Measurements from ENCODE around the gene GNPTAB. TPM values are rescaled to one million over a fixed set of nuclear protein-coding genes. Genes with fewer than 3 reads are reported as not detected.

The GNPTAB gene
- total and polyA plus RNA-seq, 5 experiments from 2014 or later, result 25.9 to 64.2 (median 43.5) TPM

DNA sequence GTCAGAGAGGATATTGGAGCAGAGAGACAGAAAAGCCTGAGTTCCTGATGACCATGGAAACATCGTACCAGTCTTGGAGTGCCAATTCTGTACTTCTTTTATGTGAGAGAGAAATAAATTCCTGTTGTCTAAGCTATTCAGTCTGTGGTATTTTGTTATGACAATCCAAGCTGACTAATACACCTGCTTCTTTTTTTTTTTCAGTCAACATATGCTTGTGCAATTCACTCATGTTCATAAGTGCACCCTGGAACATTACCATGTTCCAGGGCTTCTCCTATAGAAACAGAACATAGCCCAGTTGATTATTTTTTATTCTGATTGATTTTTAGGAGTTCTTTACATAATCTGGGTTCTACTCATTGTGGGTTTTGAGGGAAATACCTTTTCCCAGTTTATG, 135.1 kb downstream of the GNPTAB start:
- DNase-seq (no peak), ATAC-seq (no peak)
- peak overlapping the region in 4 of 10 donors; percentile 6 to 90 (median 28) for H3K4me3 Mint-ChIP-seq
- H3K9me3 Mint-ChIP-seq, result no peaks in the 10 kb centered on the region
- peaks cover 0 to 2% (median 0%) of the 10 kb centered on the region in 3 donors for H3K36me3 Mint-ChIP-seq
- no peaks in the 10 kb centered on the region for H3K27me3 Mint-ChIP-seq
- POLR2A ChIA-PET, result no interaction called here
- H3K4me1 Mint-ChIP-seq, result peaks cover 13 to 42% (median 32%) of the 10 kb centered on the region in 4 donors
- H3K27ac Mint-ChIP-seq, result peak overlapping the region in 3 of 10 donors; percentile 8 to 49 (median 15)

Other genes with a start within 250 kb of the GNPTAB start
- gene MYBPC1, start 236.0 kb downstream of the GNPTAB start, total RNA-seq, result not detected
- gene MYBPC1, start 236.0 kb downstream of the GNPTAB start, polyA plus RNA-seq, result not detected
- 10 to 100 TPM; 14.6 to 17.9 TPM for gene CHPT1, start 133.3 kb downstream of the GNPTAB start, total RNA-seq
- gene CHPT1, start 133.3 kb downstream of the GNPTAB start, polyA plus RNA-seq, result 10 to 100 TPM in 2 of 3 donors, 1 to 10 TPM in 1; 5.4 to 33.6 (median 24.5) TPM
- gene SYCP3, start 91.5 kb downstream of the GNPTAB start, total RNA-seq, result 1 to 10 TPM in 1 of 2 experiments, under 1 TPM in 1; 0.71 to 1.6 TPM
- gene SYCP3, start 91.5 kb downstream of the GNPTAB start, polyA plus RNA-seq, result under 1 TPM in 2 of 3 donors, not detected in 1; 0.07 to 0.32 TPM
- 1 to 10 TPM; 1.6 to 3.3 TPM for gene DRAM1, start 46.6 kb upstream of the GNPTAB start, total RNA-seq
- 1 to 10 TPM; 1.2 to 1.8 (median 1.5) TPM for gene DRAM1, start 46.6 kb upstream of the GNPTAB start, polyA plus RNA-seq
- gene WASHC3, start 231.0 kb upstream of the GNPTAB start, total RNA-seq, result 10 to 100 TPM; 54.3 to 57.0 TPM
- gene WASHC3, start 231.0 kb upstream of the GNPTAB start, polyA plus RNA-seq, result 10 to 100 TPM; 89.3 to 97.2 (median 93.4) TPM

Data from naive thymus-derived CD8-positive, alpha-beta T cell (primary cell).